OCI-LY7 (cell line): ENCODE data around the gene CETP. TPM values are rescaled to one million over a fixed set of nuclear protein-coding genes. Genes with fewer than 3 reads are reported as not detected.

ENCODE experiments used
- BruUV-seq: library from RNA; stranded (reverse); fragments of 400-500 nt; replicated peaks from 2 replicates; lab custom pipeline; 2021; lab: Mats Ljungman, UMichigan
- CTCF ChIA-PET: fragments of 300-600 bp; sonication (Branson Sonifier 250); formaldehyde crosslinking; loops from one replicate; lab custom pipeline; 2022; ENCODE audit warnings: antibody characterized with exemption; ENCODE audit not compliant: unreplicated experiment; lab: Charles Lee
- POLR2A ChIA-PET: fragments of 300-600 bp; sonication (Branson Sonifier 250); formaldehyde crosslinking; loops from one replicate; lab custom pipeline; 2022; ENCODE audit warnings: antibody characterized with exemption; lab: Charles Lee
- DNase-seq: peaks from one replicate; pipeline ENCODE4 v3.0.0-alpha.2; 2015; ENCODE audit warnings: low spot score
- H2AFZ ChIP-seq: fragments of 200-600 bp; sonication (generic), shearing (Covaris generic); 2 replicates; pipeline ENCODE4 v1.6.1; 2014; ENCODE audit warnings: mild to moderate bottlenecking, antibody characterized with exemption, low read length, moderate library complexity
- H3K27ac ChIP-seq: fragments of 200-600 bp; sonication (generic); 2 replicates; pipeline ENCODE4 v1.5.1; 2014; ENCODE audit warnings: mixed run types, low read depth, mild to moderate bottlenecking, moderate library complexity, low read length, inconsistent platforms; ENCODE audit not compliant: poor library complexity, severe bottlenecking
- H3K36me3 ChIP-seq: fragments of 200-600 bp; sonication (generic); 2 replicates; pipeline ENCODE4 v1.6.1; 2014; ENCODE audit warnings: mild to moderate bottlenecking, antibody characterized with exemption, low read length, moderate library complexity, mixed read lengths; ENCODE audit not compliant: insufficient read depth
- H3K4me1 ChIP-seq: fragments of 200-600 bp; sonication (generic); 2 replicates; pipeline ENCODE4 v1.5.1; 2014; ENCODE audit warnings: mild to moderate bottlenecking, low read length; ENCODE audit not compliant: insufficient read depth, poor library complexity, severe bottlenecking
- H3K4me2 ChIP-seq: fragments of 200-600 bp; sonication (generic); 2 replicates; pipeline ENCODE4 v1.6.1; 2014; ENCODE audit warnings: mild to moderate bottlenecking, low read length
- H3K4me3 ChIP-seq: fragments of 200-600 bp; sonication (generic); 2 replicates; pipeline ENCODE4 v1.5.1; 2014; ENCODE audit warnings: mild to moderate bottlenecking, low read depth, low read length; ENCODE audit not compliant: poor library complexity, severe bottlenecking
- H3K79me2 ChIP-seq: fragments of 200-600 bp; sonication (generic); 2 replicates; pipeline ENCODE4 v1.6.1; 2016; ENCODE audit warnings: low read depth, mild to moderate bottlenecking, low read length, moderate library complexity, mixed read lengths; ENCODE audit not compliant: insufficient read depth
- H3K9me2 ChIP-seq: fragments of 200-600 bp; sonication (generic); 2 replicates; pipeline ENCODE4 v1.6.1; 2016; ENCODE audit warnings: mild to moderate bottlenecking, low read length, mixed read lengths; ENCODE audit not compliant: insufficient read depth
- H3K9me3 ChIP-seq: fragments of 200-600 bp; sonication (generic); 2 replicates; pipeline ENCODE4 v1.6.1; 2014; ENCODE audit warnings: mild to moderate bottlenecking, mixed run types, low read length, mixed read lengths
- H4K20me1 ChIP-seq: fragments of 200-600 bp; sonication (generic); 2 replicates; pipeline ENCODE4 v1.6.1; 2014; ENCODE audit warnings: mild to moderate bottlenecking, antibody characterized with exemption, low read length, moderate library complexity, mixed read lengths; ENCODE audit not compliant: insufficient read depth
- CTCF ChIP-seq: fragments of 200-600 bp; sonication (generic); conservative IDR thresholded peaks from 2 replicates; pipeline ENCODE4 v1.5.1; 2014; ENCODE audit warnings: mild to moderate bottlenecking, antibody characterized with exemption, low read length, moderate library complexity, mixed read lengths
- EZH2phosphoT487 ChIP-seq: fragments of 200-600 bp; sonication (generic); IDR thresholded peaks from 2 replicates; pipeline ENCODE4 v1.6.1; 2018; ENCODE audit warnings: low read depth, borderline replicate concordance, mild to moderate bottlenecking, mixed run types, antibody characterized with exemption, low read length, moderate library complexity, mixed read lengths
- intact Hi-C: fragments of 100-400 bp; cut with micrococcal nuclease; formaldehyde crosslinking; loops from one replicate; pipeline ENCODE4 v1.10.0; 2022; ENCODE audit not compliant: unreplicated experiment
- total RNA-seq, 2 experiments: library from RNA; depleted of rRNA in 1 of 2; stranded (reverse); fragments of >200 nt in 1 of 2; shearing (Covaris generic) in 1 of 2; gene quantifications; 2 replicates each; pipeline ENCODE4 v1.2.3, GENCODE V29; 2014 to 2022

The CETP gene
- total RNA-seq, 2 experiments from 2014 or later = 0.54 to 0.65 TPM

GRCh38 chr16:56944954-56945839 is 16.6 kb upstream of the CETP start:
- BruUV-seq = TSS peak; percentile 2
- H4K20me1 ChIP-seq = peaks cover 5% of the 10 kb centered on the region; the same call in 1 of the 2 replicates
- DNase-seq = no peak

GRCh38 chr16:56945847-56946527 is 15.8 kb upstream of the CETP start:
- no peaks in the 10 kb centered on the region for H3K9me2 ChIP-seq
- peaks cover 10% of the 10 kb centered on the region; the same call in 1 of the 2 replicates for H3K79me2 ChIP-seq
- H3K4me3 ChIP-seq = no peak overlapping the region
- intact Hi-C loops = no loop called here
- TF ChIP-seq CTCF = no peak
- TF ChIP-seq EZH2phosphoT487 = no peak
- peak overlapping the region; percentile 19 for H3K27ac ChIP-seq
- H2AFZ ChIP-seq = no peak overlapping the region
- DNase-seq = no peak
- ChIA-PET CTCF (no interaction called here), POLR2A (interaction anchor here (0.7 to 1.8 kb wide), 3 partner anchors 9 to 62 kb away, joined by 3 to 7 read pairs (median 4); no protein-coding TSS in a partner anchor)
- H4K20me1 ChIP-seq = peaks cover 2% of the 10 kb centered on the region; the same call in 1 of the 2 replicates
- BruUV-seq = no TSS peak
- H3K4me2 ChIP-seq = no peak overlapping the region
- peaks cover 32% of the 10 kb centered on the region for H3K4me1 ChIP-seq
- no peaks in the 10 kb centered on the region for H3K9me3 ChIP-seq
- H3K36me3 ChIP-seq = peaks cover 74% of the 10 kb centered on the region

More at GRCh38 chr16:56944954-56945839, 16.6 kb upstream of the CETP start:
- Histone ChIP-seq H2AFZ (no peak overlapping the region), H3K36me3 (peaks cover 82% of the 10 kb centered on the region), H3K9me3 (no peaks in the 10 kb centered on the region), H3K4me3 (no peak overlapping the region), H3K27ac (peak overlapping the region; percentile 25), H3K79me2 (peaks cover 16% of the 10 kb centered on the region; the same call in 1 of the 2 replicates), H3K4me1 (peaks cover 32% of the 10 kb centered on the region), H3K4me2 (no peak overlapping the region), H3K9me2 (no peaks in the 10 kb centered on the region)
- POLR2A ChIA-PET = interaction anchor here (0.7 to 1.8 kb wide), 4 partner anchors 8 to 86 kb away, joined by 3 to 7 read pairs (median 4); no protein-coding TSS in a partner anchor
- TF ChIP-seq CTCF = no peak
- intact Hi-C loops = no loop called here
- CTCF ChIA-PET = no interaction called here
